Right hindlimb (tissue), 1 donor: ENCODE results near the gene MDFIC.

Experiments
- DNase-seq: peaks from one replicate; pipeline ENCODE4 v3.0.0-alpha.2; 2018

The MDFIC gene

GRCh38 chr7:114929570-114929969 is 7.7 kb downstream of the MDFIC start:
- DNase-seq, result no peak

- peak; percentile 23 for DNase-seq
These were observed 8.3 kb downstream of the MDFIC start for GRCh38 chr7:114930107-114930661.

GRCh38 chr7:114930829-114931655 is 9.1 kb downstream of the MDFIC start:
- no peak for DNase-seq

- DNase-seq, result no peak
These were observed 9.7 kb downstream of the MDFIC start for GRCh38 chr7:114931656-114932011.

- DNase-seq, result no peak
These were observed 11.1 kb downstream of the MDFIC start for GRCh38 chr7:114932991-114933390.

- no peak for DNase-seq
These were observed 11.8 kb downstream of the MDFIC start for GRCh38 chr7:114933658-114934057.

GRCh38 chr7:114934086-114934485 is 12.2 kb downstream of the MDFIC start:
- no peak for DNase-seq

- DNase-seq, result no peak
These were observed 12.8 kb downstream of the MDFIC start for GRCh38 chr7:114934713-114935112.

- DNase-seq, result no peak
These were observed 14.6 kb downstream of the MDFIC start for GRCh38 chr7:114936471-114936870.

- DNase-seq, result no peak
These were observed 15.6 kb downstream of the MDFIC start for GRCh38 chr7:114937446-114937845.

- no peak for DNase-seq
These were observed 16.9 kb downstream of the MDFIC start for GRCh38 chr7:114938785-114939184.

- DNase-seq, result no peak
These were observed 17.7 kb downstream of the MDFIC start for GRCh38 chr7:114939484-114940097.

- DNase-seq, result no peak
These were observed 18.3 kb downstream of the MDFIC start for GRCh38 chr7:114940220-114940619.

GRCh38 chr7:114941692-114942091 is 19.8 kb downstream of the MDFIC start:
- no peak for DNase-seq

GRCh38 chr7:114942446-114943175 is 20.7 kb downstream of the MDFIC start:
- DNase-seq, result no peak

- DNase-seq, result no peak
These were observed 21.6 kb downstream of the MDFIC start for GRCh38 chr7:114943530-114943929.

GRCh38 chr7:114943953-114944744 is 22.3 kb downstream of the MDFIC start:
- no peak for DNase-seq

- DNase-seq, result peak; percentile 95
These were observed 23.1 kb downstream of the MDFIC start for GRCh38 chr7:114944745-114945625.

- DNase-seq, result no peak
These were observed 27.3 kb downstream of the MDFIC start for GRCh38 chr7:114949231-114949630.

- DNase-seq, result no peak
These were observed 30.4 kb downstream of the MDFIC start for GRCh38 chr7:114952296-114952695.

GRCh38 chr7:114953724-114954123 is 31.8 kb downstream of the MDFIC start:
- no peak for DNase-seq

- no peak for DNase-seq
These were observed 34.8 kb downstream of the MDFIC start for GRCh38 chr7:114956702-114957101.
